Right lung (tissue), 10 donors: ENCODE data around the gene MC4R. TPM values are rescaled to one million over a fixed set of nuclear protein-coding genes. Genes with fewer than 3 reads are reported as not detected.
"Not testable (repeated sequence)": the region's sequence is repeated elsewhere in the genome, so short reads cannot be mapped to it uniquely, and the experiment has no call there.

Experiments used
- DNase-seq, 2 donors: peaks; one replicate each; pipeline ENCODE4 v3.0.0-alpha.2; 2013
- long read RNA-seq, 8 donors: transcript quantifications; one replicate each; lab custom pipeline, GENCODE V29; 2026
- polyA plus RNA-seq, 5 donors: library from polyadenylated mRNA; unstranded; fragments of 120-200 nt; gene quantifications; one replicate each; pipeline versions ENCODE4 v1.2.1 to v1.2.3, GENCODE V29; 2013; ENCODE audit warnings: inconsistent platforms in 1 of 5, low replicate concordance in 1 of 5; ENCODE audit not compliant: insufficient read length in 5 of 5, insufficient read depth in 1 of 5

MC4R gene
- polyA plus RNA-seq = 1 to 10 TPM in 1 of 5 donors, under 1 TPM in 4; 0.45 to 1.1 (median 0.87) TPM
- long read RNA-seq, donor 1, partial matches to known transcripts = 0 of 1 reads
- long read RNA-seq, donor 1, other reads (novel, unspliced or antisense) = 0 of 1 reads
- long read RNA-seq, donor 2 = 0 reads
- long read RNA-seq, donor 3, partial matches to known transcripts = 0 of 1 reads
- long read RNA-seq, donor 3, other reads (novel, unspliced or antisense) = 0 of 1 reads
- long read RNA-seq, donor 4, partial matches to known transcripts = 0 of 1 reads
- long read RNA-seq, donor 4, other reads (novel, unspliced or antisense) = 0 of 1 reads
- long read RNA-seq, donor 5, partial matches to known transcripts = 0 of 1 reads
- long read RNA-seq, donor 5, other reads (novel, unspliced or antisense) = 0 of 1 reads
- long read RNA-seq, donor 6 = 0 reads
- long read RNA-seq, donor 7 = 0 reads
- long read RNA-seq, donor 8, partial matches to known transcripts = 0 of 1 reads
- long read RNA-seq, donor 8, other reads (novel, unspliced or antisense) = 0 of 1 reads

DNA sequence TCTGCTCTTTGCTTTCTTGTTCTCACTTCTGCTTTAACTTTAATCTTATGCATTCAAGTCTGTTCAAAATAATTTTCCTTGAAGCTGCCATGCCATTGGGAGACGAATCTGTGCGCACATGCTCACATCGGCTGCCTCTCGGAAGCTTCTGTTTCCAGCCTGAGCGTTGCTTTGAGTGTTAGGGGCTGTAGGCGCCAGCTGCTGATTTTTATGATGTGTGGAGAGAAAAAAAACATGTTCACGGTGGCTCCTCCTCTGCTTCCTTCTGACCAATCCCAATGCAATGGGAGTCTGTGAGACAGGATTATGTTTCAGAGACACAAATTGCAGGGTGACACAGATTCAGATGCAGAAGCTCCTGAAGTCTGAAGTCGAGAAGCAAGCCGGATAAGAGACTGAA lies at the start of gene MC4R:
TSS of gene MC4R (minus strand) at position 180 of the 400 bp plus-strand sequence. CDS start 426 bp downstream, outside the sequence.
- DNase-seq = peak; percentile 93 to 96

DNA sequence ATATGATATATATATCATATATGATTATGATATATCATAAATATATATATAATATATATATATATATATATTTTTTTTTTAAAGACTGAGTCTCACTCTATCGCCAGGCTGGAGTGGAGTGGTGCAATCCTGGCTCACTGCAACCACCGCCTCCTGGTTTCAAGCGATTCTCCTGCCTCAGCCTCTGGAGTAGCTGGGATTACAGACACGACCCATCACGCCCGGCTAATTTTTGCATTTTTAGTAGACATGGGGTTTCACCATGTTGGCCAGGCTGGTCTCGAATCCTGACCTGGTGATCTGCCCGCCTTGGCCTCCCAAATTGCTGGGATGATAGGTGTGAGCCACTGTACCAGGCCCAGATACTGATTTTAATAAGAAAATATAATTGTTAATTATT lies 49.7 kb upstream of the MC4R start:
- not testable (repeated sequence) for DNase-seq

DNA sequence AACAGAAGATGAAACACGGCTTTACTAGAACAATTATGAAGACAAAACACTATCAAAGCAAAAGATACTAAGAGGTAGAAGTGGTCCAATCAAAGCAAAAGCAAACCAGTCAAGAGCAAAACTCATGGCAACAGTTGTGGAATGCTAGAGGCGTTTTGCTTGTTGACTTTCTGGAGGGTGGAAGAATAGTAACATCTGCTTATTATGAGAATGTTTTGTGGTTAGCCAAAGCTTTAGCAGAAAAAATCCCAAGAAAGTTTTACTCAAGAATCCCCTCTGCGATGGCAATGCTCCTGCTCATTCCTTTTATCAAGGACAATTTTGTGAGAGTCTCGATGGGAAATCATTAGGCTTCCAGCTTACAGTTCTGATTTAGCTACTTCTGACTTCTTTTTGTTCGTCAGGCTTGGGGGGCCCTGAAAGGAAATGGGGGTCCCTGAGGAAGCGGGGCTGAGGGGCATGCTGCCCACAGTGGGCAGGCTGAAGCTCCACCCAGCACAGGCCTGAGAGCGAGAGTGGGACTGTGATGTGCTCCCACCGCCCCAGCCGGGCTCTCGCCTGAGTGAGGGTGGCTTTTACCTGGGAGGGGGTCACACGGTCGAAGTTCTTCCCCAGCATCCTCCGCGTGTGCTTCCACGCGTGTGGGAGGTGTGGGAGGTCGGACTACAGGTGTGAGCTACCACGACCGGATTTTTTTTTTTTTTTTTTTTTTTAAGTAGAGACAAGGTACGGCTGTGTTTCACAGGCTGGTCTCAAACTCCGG lies 49.0 kb upstream of the MC4R start:
- DNase-seq = no peak

DNA sequence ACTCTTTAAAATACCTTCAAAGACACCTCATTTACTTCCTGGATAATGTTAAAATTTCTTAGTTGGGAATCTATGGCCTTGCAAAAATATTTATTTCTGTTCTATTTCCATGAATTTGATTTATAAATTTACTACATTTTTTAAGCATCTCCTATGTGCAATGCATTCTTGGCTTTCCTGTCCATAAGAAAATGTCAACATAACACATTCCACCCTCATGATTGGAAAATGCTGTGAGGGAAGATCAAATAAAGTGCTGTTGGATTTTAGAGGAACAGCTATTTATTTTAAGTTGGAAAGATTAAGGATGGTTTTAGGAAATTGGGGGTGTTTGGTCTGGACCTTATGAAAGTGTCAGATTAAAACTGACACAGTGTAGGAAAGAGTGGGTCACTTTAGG lies 45.4 kb upstream of the MC4R start:
- no peak for DNase-seq

DNA sequence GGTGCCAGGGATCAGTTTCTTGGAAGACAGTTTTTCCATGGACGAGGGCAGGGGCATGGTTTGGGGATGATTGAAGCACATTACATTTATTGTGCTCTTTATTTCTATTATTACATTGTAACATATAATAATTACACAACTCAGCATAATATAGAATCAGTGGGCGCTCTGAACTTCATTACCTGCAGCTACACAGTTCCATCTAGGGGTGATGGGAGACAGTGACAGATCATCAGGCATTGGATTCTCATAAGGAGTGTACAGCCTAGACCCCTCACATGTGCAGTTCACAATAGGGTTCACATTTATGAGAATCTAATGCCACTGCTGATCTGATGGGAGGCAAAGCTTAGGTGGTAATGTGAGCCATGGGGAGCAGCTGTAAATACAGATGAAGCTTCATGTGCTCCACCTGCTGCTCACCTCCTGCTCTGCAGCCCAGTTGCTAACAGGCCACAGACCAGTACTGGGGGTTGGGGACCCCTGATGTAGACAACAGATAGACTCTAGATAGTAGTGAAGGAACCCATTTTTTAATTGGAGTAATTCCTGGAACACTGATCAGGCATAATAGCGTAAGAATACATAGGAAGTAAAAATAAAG lies 41.5 kb upstream of the MC4R start:
- no peak for DNase-seq

DNA sequence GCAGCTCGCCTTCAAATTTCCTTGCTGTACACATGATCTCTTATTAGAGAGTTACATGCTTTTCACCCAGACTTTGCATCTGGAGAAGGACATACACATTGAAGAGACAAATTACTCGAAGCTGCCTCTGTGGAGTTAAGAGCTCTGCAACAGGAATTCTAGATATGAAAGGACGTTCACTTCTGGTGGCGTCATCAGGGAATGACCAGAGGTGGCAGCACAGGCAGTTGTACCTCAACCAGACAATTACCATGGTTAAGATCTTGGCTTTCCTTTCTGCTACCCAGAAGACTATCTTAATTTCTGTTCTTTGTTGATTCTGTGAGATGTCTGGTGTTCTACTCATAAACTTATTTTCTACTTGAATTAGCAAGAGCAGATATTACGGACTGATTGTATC lies 39.1 kb upstream of the MC4R start:
- no peak for DNase-seq

DNA sequence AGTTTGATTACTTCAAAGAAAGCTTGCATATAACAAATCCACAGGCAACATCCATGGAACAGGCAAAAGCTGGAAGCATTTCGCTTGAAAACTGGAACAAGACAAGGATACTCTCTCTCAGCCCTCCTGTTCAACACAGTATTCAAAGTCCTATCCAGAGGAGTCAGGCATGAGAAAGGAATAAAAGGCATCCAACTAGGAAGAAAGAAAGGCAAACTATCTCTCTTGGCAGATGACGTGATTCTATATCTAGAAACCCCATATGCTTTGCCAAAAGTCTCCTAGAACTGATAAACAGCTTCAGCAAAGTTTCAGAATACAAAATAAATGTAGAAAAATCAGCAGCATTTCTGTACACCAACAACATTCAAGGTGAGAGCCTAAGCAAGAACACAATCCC lies 34.1 kb upstream of the MC4R start:
- peak; percentile 6 to 12 for DNase-seq

DNA sequence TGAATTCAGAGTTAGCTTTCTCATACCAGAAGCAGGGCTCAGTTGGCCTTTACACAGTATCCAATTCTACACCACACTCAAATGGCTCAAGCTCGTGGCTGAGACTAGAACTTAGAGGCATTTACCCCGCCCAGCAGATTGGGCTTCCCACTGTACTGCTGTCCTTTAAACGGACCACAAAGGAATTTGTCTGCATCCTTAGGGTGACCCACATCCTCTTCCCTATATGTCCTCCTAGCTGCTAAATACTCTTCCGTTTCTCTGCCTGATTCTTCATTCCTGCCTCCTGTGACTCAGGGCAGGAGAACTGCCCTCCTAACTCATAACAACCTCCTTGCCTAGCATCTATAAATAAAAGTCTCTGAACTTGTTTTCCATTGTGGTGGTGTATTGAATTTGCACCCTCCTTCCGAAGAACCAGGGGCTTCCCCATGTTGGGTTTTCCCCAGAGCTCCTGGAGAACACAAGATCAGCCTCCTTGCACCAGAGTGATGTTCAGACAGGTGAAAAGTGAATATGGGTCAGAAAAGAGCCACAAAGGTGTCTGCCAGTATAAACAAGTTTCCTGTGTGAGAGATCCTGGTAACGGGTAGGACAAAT lies 32.0 kb upstream of the MC4R start:
- no peak for DNase-seq

DNA sequence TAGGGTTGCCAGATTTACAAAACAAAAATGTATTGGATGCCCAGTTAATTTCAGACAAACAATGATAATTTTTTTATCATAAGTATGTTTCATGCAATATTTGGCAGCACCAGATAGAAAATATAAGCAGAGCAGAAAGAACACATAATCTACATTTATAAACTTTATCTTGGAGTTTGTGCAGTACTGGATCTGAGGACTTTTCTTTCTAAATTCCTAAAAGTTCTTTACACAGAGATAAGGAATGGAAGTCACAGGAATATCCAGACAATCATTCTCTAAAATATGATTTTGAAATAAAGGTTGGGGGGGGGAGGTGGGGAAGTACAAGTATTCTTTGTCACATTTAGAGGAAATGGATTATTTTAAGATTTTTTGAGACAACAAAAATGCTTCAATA lies 28.8 kb upstream of the MC4R start:
- DNase-seq = peak; percentile 4 to 10

DNA sequence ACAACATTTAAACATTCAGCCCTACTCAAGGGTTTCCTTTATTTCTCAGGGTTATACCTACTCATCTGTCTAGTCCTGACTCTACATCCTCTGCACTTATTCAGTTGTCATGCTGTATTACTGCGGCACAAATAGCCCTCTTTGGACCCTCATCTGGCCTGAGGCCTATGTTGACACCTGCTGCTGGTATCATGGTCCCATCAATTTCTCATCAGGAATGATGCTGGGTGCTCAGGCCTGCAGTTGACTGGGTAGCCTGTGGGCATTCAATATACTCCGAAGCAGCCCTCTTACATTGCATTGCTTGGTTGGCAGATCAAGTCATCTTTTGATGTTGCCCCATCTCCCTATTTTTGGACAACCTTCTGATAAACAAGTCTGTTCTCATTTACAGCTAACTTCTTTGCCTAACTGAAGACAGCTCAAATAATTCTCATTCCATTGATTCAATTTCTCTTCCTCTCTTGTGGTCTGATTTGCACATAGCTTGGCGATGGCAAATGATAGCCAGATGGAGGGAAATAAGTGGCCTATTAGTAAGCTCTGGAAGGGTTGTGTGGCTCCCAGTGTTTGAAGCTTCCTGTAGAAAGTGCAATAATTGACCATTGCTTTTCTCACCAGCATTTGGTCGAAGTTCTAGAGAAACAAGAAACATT lies 19.1 kb upstream of the MC4R start:
- DNase-seq = no peak

DNA sequence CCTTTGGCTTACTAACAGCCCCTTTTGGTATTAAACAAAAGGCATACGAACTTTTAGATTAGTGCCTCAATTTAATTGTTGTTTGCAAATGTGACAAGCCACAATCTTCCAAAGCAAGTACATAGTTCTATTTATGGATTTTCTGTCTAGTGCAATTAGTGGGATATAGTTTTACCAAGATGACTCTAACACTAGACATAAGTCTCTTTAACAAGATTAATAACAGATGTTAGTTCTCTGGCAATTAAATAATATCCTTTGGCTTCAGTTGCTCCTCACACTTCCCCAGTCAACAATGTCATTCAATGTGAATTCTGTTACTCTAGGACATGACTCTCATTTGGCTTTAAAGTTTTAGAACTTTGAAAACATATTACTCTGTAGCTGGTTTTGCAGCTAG lies 16.7 kb upstream of the MC4R start:
- DNase-seq = no peak

DNA sequence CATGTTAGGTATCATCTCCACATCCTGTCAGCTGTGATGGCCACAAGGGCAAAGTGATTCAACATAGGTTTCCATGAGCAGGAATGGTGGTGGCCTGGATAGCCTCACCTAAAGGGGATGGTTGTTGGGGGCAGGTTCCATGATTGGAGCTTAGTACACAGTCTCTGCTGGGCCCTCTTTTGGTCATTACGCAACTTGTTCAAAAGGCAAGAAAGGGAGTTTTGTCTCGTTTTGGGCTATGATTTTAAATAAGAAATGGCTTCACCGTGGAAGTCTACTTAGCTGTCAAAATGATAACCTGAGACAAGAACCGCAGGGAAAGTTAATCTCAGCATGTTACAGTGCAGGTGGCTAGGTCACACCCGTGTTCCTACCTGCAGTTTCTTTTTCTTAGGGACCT lies 13.1 kb upstream of the MC4R start:
- DNase-seq = no peak

DNA sequence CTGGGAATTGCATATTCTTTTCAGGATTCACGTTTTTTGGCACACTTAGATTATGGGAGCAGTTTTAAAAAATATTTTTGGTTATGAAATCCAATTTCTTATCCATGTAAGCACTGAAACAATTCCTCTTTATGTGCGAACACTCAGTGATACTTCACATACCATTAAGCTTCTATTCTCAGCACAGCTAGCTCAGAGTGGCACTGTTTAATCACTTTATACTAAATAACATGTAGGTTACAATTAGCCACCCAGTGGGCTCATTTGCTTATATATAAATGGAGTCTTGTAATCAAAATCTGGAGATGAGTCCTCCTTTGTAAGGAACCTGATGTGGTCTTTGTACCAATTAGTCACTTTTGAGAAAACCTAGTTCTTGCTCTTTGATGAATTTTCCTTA lies 11.3 kb upstream of the MC4R start:
- DNase-seq = no peak

DNA sequence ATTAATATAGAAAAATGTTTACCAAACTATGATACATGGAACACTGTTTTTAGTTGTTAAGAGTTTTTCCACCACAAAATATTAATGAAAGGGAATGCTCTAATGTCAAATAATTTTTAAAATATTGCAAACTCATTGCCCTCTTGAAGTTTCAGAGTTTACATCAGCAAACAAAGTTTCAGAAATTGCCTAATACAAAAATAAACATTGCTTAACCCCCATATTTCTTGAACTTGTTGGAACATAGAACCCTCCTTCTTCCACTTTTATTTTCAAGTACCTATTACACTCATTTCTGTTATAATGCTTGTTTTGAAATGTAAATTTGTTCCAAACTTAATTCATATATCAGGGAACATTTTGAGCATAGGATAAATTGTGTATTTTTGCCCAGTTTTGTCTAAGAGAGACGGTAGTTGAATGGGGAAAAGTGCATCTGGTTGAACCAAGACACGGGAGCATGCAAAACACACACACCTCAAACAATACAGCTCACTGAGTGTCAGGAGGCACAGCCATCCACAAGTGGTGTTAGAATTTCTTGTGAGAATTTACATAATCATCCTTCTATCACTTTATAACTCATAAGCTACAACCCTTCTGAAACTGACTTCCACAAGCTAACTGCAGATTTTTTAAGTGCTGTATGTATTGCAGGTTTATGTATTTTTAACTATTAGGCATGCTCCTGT lies 5.3 kb upstream of the MC4R start:
- peak in 1 of 2 donors; percentile 1 for DNase-seq

DNA sequence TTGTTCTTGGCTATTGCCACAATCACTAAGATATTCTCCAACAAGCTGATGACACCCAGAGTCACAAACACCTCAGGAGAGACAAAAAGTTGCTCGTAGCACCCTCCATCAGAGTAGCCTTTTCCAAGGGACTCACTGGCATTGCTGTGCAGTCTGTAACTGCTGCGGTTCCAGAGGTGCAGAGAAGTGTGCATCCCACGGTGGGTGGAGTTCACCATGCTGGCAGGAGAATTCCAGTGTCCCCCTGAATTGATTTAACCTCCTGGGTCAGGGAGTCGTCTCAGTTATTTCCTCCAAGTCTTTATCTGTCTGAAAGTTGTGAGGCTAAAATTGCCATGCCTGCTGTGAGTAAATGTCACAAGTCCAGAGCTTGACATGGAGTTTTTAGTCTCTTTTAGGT lies 443 bp downstream of the MC4R start:
- no peak for DNase-seq

DNA sequence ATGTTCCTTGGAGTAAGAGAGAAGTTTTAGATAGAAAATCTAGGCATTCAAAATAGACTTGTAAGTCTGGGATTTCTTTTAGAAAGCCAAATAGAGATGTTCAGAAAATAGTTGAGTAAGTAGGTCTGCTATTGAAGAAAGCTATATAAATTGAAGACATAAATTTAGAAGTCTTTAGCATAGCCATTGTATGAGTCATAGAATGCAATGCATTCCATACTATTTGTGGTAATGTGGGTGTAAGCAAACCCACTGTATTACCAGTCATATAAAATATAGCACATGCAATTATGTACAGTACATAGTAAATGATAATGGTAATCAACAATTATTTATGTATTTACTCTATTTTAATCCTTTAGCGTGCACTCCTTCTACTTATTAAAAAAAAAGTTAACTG lies 14.1 kb downstream of the MC4R start:
- no peak for DNase-seq

DNA sequence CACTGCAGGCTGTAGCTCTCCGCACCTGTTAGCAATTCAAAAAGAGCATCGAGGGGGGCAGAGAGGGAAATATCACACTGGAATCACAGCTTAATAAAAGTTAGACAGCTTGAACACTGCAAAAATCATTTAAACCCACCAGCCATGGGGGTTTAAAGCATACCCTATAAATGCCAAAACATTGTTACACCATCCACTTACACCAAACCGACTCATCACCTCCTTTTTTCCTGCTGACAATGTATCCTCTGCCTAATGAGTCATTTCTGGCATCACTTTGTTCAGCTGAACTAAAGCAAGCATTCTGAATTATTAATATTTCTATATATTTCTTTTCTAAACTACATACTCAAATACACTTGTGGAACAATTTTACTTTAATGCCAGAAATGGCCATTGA lies 21.6 kb downstream of the MC4R start:
- DNase-seq = no peak

DNA sequence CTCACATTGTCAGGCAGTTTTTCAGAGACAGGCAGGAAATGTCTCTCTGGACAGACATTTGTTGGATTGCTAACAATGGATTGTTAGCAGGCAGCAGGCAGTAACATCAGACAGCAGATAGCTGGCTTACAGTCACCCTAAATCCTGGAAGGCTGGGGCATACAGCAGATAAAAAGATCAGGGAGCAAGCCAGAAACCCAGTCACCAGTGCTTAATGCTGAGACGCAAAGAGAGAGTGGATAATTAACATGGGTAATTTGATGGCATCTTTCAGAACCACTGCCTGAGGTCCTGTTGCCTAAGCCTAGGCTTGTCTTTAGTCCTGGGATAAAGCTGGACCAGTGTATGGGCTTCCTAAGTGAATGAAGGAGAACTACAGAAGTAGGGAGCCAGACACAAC lies 22.4 kb downstream of the MC4R start:
- no peak for DNase-seq

DNA sequence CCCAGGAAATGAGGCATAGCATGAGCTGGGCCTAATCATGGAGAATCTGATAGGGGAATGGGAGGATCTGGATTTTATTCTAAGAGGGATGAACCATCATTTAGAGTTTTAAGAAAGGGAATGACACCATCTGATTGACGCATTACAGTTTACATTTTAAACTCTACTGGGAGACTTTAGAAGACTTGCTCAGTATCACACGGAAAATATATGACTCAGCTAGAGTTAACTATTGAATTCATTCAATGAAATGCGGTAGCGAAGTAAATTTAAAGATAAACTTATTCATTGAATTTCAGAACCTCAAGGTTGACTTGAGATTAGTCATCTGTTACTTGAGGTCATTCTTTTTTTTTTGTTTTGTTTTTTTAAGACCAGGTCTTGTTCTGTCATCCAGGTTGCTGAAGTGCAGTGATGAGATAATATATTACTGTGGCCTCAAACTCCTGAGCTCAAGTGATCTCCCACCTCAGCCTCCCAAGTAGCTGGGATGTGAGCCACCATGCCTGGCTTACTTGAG lies 25.0 kb downstream of the MC4R start:
- DNase-seq = no peak

DNA sequence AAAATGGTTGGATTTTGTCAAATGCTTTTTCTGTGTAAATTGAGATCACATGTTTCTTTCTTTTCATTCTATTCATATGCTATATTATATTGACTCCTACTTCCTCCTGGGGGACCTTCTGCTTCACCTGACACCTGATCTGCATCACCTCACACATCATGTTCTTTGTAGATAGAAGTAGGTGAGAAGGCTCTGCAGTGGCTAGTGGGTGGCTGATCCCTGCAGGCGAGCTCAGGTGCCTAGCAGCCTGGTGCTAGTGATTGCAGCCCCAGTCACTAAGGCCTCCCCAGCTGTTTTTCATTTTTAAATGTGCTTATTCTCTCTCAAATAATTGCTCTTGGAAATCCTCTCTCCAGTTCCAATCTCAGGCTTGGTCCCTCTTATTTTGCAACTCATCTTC lies 33.6 kb downstream of the MC4R start:
- no peak for DNase-seq

DNA sequence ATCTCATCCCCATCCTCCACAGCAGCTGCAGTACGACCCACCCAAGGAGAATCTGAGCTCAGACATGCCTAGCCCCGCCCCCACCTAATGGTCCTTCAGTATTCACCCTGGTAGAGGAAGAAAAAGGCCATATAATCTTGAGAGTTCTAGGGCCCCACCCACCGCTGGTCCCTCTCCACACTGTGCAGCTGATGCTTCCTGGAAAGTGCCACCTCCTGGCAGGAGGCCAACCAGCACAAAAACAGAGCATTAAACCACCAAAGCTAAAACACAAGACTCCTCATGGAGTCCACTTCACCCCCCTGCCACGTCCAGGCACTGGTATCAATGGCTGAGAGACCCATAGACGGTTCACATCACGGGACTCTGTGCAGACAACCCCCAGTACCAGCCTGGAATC lies 40.7 kb downstream of the MC4R start:
- no peak for DNase-seq
